ENCODE results near the gene VAV2.

Gene VAV2

DNA sequence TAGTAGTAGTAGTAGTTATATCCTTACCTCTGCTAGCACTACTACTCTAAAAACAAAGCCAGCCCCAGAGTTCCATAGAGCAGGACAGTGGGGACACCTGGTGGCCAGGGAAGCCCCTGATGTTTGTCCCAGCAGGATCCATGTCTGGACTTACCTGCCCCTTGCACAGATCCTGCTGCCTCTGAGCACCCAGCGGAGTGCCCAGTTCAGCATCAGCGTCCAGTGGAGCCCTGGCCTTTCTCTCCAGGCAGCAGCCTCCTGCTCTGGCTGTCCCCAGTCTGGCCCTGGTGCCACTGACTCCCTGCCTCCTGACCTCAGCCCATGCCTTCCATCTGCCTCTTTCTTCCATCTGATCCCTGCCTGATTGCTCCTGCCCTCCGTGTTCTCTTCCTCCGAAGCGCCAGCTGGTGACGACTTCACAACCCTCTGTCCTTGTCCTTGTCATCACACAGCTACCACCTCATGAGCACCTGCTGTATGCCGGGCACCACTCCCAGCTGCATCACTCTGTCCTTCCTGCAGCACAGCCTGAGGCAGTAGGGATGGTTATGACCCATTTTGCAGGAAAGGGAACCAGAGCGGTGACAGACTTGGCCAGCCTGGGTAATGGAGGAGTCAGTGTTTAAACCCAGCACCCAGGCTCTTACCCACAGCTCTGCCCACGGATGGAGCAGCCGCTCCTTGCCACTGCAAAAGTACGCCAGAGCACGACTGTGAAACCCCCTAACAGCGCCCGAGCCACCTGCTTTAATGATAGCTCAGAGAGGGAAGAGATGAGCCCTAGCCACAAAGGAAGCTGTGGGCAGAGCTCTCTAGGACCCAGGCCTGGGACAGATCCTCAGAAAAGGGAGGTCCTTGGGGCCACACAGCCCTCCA lies 265.5 kb downstream of the VAV2 start:
- no peak for DNase-seq (ENCODE audit: low read depth)

- no peak for DNase-seq (ENCODE audit: low read depth)
These were observed 266.2 kb downstream of the VAV2 start for GRCh38 chr9:133725886-133726285.

- no peak for DNase-seq (ENCODE audit: low read depth)
These were observed 273.4 kb downstream of the VAV2 start for GRCh38 chr9:133718563-133719315.

DNA sequence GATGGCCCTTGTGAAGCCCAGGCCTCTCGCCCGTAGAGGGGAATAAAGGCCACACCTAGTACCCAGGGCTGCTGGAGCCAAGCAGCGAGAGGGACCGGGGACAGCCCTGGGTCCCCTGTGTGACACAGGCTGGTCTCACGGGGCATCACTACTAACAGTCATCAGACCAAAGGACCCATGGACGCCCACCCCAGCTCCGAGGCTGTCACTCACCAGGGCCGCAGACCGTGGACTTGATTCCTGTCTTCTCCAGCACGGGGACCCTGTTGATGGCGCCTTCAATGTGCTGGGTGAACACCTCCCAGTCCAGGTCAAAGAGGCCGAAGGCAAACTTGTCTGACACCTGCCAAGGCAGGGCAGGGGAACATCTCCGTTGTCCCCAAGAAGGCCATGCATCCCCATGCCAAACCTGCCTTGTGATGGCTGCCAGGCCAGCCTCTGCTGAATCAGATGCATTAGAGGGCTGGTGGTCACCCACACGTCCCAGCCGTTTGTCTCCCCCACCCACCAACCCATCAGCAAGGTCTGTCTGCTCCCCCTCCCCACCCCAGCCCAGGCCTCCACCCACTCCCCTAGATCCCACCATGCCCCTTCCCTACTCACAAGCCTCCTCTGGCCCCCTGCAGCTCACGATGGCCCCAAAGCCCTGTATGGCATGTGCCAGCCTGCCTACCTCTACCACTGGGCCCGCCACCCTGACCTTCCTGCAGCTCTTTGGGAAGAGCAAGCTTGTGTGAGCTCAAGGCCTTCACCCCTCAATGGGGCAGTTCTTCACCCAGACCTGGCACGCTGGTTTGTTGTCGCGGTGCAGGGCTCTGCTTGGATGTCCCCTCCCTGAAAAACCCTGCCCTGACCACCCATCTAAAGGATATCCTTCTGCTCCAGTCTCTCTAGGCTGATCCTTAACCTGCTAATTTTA lies 274.8 kb downstream of the VAV2 start:
- DNase-seq (ENCODE audit: low read depth), result no peak

DNA sequence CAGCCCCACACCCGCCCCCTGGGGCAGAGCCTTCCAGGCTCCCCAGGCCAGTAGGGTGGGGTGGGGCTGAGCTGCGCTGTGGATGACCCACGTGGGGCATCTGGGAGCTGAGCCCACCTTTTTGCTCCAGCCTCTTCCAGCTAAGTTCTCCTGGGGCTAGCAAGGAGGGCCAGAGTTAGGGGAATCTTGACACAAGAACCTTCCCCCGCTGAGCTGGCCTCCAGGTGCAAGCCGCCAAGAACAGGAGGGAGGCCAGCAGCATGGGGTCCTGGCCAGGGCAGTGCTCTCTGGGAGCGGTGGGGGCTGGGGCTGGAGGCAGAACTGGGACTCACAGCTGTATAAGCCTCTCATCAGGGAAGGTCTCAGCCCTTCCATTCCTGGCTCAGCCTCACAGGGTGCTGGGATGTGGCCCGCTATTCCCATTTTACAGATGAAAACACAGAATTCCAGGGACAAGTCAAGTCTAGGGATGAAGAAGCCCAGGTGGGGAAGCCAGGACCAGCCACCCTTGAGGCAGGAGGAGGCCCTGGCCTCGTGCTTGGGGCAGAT lies 275.5 kb downstream of the VAV2 start:
- no peak for DNase-seq (ENCODE audit: low read depth)

DNA sequence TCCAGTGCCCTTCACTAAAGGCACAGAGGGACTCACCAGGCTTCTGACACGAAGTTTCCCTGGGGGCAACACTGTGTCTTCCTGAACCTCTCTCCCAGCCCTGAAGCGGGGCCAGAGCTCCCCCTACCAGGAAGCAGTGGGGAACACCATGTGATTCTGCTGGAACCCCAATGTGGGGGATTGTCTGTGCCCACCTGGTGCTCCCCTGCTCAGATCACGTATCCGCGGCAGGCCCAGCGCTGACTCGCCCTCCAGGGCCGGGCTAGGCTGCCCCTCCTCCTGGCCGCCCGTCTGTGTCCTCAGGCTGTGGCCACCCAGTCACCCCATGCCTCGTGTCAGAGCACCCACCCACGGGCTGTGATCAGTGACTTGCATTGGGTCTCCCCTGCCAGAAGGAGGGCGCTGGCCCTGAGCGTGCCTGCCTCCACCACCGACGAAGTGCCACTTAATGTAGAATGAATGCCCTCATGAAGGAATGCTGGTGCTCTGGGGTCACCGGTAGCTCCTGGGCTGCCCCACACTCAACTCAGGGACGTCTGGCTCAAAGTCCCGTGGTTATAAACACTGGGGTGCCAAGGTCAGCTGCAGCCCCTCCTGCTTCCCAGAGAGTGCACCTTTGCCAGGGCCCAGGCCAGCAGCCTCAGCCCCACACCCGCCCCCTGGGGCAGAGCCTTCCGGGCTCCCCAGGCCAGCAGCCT lies 276.1 kb downstream of the VAV2 start:
- DNase-seq (ENCODE audit: low read depth), result no peak

- no peak for DNase-seq (ENCODE audit: low read depth)
These were observed 276.7 kb downstream of the VAV2 start for GRCh38 chr9:133715295-133715865.

DNA sequence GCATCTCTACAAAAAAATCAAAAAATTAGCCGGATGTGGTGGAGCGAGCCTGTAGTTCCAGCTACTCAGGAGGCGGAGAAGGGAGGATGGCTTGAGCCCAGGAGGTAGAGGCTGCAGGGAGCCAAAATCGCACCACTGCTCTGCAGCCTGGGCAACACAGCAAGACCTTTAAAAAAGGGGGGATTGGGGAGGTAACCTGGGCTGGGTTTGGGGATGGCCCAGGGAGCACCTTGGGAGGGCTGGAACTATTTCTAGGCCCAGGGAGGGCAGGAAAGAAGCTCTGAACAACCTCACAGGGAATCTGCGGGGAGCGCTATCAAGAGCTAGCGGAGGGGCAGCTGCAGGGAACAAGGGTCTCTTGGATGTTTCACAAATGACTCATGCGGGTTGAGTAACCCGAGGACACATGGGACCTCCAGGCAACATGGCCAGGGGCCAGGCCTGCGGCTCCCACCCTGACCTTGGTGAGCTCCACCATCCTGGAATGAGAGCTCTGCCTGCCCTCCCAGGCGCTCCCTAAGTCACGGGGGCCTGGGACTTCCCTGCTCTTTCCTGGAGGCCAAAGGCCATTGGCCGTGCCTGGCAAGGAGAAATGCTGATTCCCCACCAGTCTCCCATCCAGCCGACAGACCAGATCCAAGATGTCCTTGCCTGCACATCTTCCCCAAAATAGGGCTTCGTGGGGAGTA lies 277.4 kb downstream of the VAV2 start:
- DNase-seq (ENCODE audit: low read depth), result no peak

GRCh38 chr9:133713960-133714495 lies 278.1 kb downstream of the VAV2 start:
- no peak for DNase-seq (ENCODE audit: low read depth)

DNA sequence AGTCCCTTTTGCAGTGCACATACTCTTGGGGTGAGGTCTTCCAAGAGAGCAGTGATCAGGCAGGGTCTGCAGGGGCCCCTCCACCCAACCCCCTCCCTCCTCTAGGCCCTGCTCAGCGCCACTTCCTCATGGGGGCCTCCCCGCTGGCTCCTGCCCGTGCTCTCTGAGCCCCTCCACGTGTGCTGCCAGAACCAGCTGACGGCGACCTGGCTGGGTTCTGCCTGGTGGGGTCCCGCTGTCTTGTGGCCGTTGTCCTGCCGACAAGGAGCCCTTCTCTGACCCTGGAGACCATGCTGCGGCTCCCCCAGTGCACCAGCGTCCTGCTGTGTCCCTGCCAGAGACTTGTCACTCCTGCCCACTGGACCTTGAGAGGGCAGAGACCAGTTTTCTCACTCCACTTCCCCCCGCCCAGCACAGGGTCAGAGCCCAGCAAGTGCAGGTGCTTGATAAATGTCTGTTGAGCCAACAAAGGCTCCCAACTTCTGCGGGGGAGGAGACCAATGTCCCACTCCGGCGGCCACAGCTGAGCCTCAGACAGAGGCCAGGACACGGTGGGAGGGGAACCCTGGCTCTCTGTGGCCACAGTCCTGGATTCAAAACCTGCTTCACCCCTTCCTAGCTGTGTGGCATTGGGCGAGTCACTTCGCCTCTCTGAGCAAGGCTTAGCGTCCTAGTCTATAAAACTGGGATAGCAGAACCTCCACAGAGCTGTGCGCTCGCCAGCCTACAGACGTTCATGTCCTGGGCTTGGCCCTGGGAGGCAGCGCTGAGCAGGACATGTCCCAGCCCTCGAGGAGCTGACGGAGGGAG lies 278.8 kb downstream of the VAV2 start:
- DNase-seq (ENCODE audit: low read depth), result no peak

- DNase-seq (ENCODE audit: low read depth), result no peak
These were observed 279.7 kb downstream of the VAV2 start for GRCh38 chr9:133712221-133713100.

All from GM04503 (cell line).